ENCODE data around the gene CASQ2.

- no peak for TF ChIP-seq CTCF (IDR thresholded peaks at IDR 0.05)
- no peak for TF ChIP-seq POLR2A (IDR thresholded peaks at IDR 0.05)
- no peak for TF ChIP-seq POLR2AphosphoS5 (IDR thresholded peaks at IDR 0.05)
- no peak for TF ChIP-seq EP300 (IDR thresholded peaks at IDR 0.05)
Measured at GRCh38 chr1:115671176-115671934, 97.2 kb downstream of the CASQ2 start.
